HG03558 (cell line): ENCODE measurements around the gene SNIP1.
A peak's percentile ranks its signal among the peaks of the same experiment; 100 is the strongest.
"Not testable (repeated sequence)": the region's sequence is repeated elsewhere in the genome, so short reads cannot be mapped to it uniquely, and the experiment has no call there.

ENCODE experiments used
- ATAC-seq: cut with Tn5 transposase; IDR thresholded peaks from one replicate; pipeline ENCODE4 v1.9.1; 2021; ENCODE audit warnings: moderate number of reproducible peaks; ENCODE audit not compliant: unreplicated experiment; ENCODE audit errors: extremely low read depth

SNIP1 gene

DNA sequence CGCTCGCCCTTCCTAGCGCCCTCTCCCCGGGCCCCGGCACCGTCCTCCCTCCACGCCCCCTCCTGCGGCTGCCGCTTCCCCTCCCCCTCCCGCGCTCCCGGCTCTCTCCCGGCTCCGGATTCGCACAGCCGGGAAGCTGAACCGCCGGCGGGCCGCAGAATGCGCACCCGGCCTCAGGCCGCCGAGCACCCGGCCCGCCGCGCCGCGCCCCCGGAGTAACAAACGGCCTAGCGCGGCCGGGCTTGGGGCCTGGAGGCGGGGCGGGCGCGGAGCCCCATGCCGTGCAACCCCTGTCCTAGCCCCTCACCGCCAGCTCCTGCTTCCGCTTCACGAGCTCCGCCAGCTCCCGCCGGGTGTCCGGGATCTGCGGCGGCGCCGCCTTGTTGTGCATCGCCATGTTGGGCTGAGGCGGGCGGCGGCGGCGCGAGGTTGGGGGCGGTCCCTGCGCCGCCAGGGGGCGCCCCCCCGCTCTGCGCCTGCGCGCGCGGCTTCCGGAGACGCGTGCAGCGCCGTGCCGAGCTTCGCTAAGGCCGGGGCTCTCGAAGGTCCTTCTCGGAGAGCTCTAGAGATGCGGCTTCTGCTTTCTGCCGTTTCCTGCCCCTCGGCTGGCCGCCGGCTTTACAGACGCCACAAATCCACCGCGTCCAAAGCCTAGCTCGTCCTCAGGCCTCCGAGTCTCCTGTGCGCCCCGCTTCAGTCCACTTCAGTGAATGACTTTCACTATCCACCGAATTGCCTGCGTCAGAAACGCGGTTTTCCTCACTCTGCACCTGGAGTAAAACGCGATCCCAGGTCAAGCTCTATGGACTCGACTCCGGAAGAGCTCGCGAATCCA is 39.5 kb downstream of the SNIP1 start, which contains the start of gene MEAF6:
Gene MEAF6 (minus strand): TSS at position 417 of the 835 bp plus-strand sequence. CDS start 20 bp downstream, at position 397.
- peak; percentile 49 for ATAC-seq

DNA sequence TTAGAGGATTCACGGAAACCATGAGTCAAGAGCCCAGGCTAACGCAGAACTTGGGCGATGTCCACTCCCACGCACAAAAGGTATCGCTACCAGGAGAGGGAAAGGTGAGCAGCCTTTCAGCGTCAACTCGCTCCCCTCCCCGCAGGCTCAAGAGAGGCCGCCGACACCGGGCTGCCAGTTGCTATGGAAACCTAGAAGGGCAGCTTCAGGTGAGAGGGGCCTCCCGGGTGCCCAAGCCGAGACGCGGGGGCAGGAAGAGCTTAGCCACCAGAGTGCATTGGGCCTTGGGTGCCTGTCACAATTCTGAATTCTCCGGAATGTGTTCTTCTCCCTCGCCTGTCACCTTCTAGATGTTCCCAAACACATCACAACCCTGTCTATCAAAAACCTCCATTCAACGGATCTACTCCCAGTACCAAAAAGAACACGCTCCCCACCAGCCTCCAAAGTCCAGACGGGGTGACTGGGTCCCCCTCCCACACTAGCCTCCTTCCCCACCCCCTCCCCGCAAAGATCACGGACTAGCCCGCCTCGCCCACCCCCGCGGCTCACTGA is 40.2 kb downstream of the SNIP1 start:
- no peak for ATAC-seq

GRCh38 chr1:37509181-37509580 is 44.9 kb downstream of the SNIP1 start:
- no peak for ATAC-seq

DNA sequence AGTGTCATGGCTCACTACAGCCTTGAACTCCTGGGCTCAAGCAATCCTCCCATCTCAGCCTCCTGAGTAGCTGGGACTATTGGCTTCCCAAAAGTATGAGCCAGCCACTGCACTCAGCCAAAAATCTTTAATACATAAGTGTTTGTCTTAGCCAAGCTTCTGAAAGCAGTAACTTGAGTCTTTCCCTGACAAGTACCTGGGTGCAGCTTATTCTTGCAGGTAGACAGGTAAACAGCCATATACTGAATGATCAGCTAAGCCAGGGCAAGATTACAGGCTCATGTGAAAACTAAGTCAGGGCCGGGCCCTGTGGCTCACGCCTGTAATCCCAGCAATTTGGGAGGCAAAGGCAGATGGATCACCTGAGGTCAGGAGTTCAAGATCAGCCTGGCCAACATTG is 47.4 kb downstream of the SNIP1 start:
- ATAC-seq = no peak

DNA sequence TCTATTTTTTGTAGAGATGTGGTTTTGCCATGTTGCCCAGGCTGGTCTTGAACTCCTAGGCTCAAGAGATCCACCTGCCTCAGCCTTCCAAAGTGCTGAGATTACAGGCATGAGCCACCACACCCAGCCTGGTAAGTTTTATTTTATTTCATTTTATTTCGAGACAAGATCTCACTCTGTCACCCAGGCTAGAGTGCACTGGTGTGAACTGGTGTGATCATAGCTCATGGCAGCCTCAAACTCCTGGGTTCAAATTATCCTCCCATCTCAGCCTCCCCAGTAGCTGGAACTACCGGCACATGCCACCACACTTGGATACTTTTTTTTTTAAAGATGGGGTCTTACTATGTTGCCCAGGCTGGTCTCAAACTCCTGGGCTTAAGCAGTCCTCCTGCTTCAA is 51.3 kb downstream of the SNIP1 start:
- ATAC-seq = not testable (repeated sequence)

GRCh38 chr1:37502104-37502503 is 52.0 kb downstream of the SNIP1 start:
- ATAC-seq = no peak

GRCh38 chr1:37501661-37502060 is 52.4 kb downstream of the SNIP1 start:
- ATAC-seq = no peak

- ATAC-seq = no peak
Measured at GRCh38 chr1:37498872-37499617, 55.0 kb downstream of the SNIP1 start.

- ATAC-seq = no peak
Measured at GRCh38 chr1:37497832-37498231, 56.3 kb downstream of the SNIP1 start.

GRCh38 chr1:37495875-37496274 is 58.2 kb downstream of the SNIP1 start:
- no peak for ATAC-seq

- no peak for ATAC-seq
Measured at GRCh38 chr1:37493336-37494098, 60.6 kb downstream of the SNIP1 start.

DNA sequence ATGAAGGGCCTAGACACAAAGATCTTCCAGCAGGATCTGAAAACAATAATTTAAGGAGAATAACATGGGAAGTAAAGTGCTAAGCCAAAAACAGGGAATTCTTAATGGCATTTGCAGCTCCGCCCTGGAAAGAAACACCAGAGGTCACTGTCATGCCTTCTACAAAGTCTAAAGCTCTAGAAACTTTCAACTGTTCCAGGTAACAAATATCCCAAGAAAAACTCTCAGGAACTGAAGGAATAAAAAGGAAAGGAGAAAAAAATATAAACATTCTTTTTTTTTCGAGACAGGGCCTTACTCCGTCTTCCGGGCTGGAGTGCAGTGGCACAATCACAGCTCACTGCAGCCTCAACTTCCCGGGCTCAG is 66.5 kb downstream of the SNIP1 start:
- ATAC-seq = no peak

- ATAC-seq = no peak
Measured at GRCh38 chr1:37486680-37487618, 67.1 kb downstream of the SNIP1 start.

GRCh38 chr1:37485902-37486679 is 68.0 kb downstream of the SNIP1 start:
- ATAC-seq = no peak
